Body of pancreas (tissue), 4 donors: Measurements from ENCODE around the gene GALNT2.

Source experiments
- POLR2A ChIP-seq, 3 donors: fragments of 450-650 bp; IDR thresholded peaks; one replicate each; pipeline ENCODE4 v1.6.1; 2016; ENCODE audit warnings: antibody characterized with exemption in 3 of 3, mild to moderate bottlenecking in 2 of 3
- TF ChIP-seq, protein P1 (sequence below), 7 experiments: fragments of 450-650 bp in 4 of 7; fragments of 200-600 bp in 3 of 7; sonication (generic) in 3 of 7; IDR thresholded peaks; one replicate each; pipeline ENCODE4 v1.5.1; 2016 to 2019; ENCODE audit warnings: antibody characterized with exemption in 7 of 7

- no peak for TF ChIP-seq POLR2A (IDR thresholded peaks at IDR 0.05)
- TF ChIP-seq, protein P1, sequence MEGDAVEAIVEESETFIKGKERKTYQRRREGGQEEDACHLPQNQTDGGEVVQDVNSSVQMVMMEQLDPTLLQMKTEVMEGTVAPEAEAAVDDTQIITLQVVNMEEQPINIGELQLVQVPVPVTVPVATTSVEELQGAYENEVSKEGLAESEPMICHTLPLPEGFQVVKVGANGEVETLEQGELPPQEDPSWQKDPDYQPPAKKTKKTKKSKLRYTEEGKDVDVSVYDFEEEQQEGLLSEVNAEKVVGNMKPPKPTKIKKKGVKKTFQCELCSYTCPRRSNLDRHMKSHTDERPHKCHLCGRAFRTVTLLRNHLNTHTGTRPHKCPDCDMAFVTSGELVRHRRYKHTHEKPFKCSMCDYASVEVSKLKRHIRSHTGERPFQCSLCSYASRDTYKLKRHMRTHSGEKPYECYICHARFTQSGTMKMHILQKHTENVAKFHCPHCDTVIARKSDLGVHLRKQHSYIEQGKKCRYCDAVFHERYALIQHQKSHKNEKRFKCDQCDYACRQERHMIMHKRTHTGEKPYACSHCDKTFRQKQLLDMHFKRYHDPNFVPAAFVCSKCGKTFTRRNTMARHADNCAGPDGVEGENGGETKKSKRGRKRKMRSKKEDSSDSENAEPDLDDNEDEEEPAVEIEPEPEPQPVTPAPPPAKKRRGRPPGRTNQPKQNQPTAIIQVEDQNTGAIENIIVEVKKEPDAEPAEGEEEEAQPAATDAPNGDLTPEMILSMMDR (IDR thresholded peaks at IDR 0.05) = no peak
These were observed 108.8 kb downstream of the GALNT2 start for GRCh38 chr1:230175839-230176238.
